NCI-H748 (cell line): ENCODE results near the gene LZTS2.

Experiments
- DNase-seq: peaks from one replicate; lab custom pipeline; 2025; ENCODE audit not compliant: unreplicated experiment; lab: John Stamatoyannopoulos, UW

The LZTS2 gene

DNA sequence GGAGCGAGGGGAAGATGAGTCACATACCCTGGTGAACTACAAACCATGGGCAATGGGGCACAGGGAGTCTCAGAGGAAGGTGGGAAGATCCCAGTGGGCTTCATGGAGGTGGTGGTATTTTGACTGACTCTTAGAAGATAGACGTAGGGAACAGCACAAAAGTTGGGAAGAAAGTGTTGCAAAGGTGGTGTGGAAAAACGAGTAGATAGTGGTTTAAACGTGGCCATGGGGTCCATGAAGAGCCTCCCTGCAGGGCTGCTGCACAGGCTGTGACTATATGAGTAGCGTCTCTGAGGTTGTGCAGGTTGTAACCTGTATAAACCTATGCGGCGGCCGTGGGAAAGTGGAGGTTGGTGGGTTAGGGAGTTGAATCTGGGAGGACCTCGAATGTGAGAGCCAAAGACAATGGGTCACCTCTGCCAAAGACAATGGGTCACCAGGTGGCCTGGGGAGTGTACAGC is 13.8 kb downstream of the LZTS2 start:
- DNase-seq: no peak

DNA sequence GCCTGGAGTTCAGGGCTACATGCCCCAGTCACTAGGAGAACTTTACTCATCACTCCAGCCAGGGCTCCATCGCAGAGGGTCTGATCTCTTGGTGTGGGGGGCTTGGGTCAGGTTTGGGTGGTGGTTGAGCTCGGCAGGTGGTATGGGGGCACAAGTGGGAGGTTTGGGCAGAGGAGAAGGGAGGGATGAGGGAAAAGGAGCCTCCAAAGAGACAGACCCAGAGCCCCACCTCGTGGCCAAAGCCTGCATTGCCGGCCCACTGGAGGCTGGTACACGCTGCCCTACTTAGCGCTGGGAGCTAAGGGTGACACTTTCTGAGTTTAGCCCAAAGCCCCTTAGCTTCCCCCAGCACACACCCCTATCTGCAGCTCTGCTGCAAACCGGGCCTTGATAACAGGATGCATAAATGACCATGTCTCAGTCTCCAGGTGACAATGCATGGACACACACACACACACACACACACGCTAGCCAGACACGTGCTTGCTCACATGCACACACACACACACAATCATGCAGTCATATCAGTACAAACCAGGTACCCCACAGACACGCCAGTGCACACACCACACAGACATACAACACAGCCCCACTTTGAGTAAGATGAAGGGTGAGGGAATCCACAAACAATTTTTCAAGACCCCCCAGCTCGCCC is 14.7 kb downstream of the LZTS2 start:
- peak; percentile 39 for DNase-seq

DNA sequence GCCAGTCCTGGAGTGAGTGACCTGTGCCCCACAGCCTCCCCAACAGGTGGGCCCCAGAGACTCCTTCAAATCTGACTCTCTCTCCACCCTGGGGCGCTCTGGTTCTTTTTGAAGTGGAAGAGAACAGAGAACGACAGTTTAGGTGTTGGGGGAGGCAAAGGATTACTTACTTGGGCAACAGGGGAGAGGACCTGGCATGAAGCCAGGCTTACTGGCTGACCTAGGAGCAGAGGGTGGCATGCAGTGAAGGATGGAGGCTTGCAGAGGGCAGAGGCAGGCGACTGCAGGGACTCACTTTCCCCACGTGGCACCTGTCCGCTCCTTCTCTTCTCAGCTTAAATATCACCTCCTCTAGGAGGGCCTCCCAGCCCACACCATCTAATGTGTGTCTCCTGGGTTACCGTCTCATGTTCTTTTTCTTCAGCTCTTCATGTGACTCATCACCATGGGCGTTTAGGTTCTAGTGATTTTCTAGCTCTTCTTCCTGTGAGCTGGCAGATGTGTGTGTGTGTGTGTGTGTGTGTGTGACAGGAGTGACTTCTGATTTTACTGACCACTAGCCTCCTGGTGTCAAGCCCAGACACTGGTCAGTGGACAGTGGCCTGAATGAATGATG is 15.5 kb downstream of the LZTS2 start:
- DNase-seq: no peak

DNA sequence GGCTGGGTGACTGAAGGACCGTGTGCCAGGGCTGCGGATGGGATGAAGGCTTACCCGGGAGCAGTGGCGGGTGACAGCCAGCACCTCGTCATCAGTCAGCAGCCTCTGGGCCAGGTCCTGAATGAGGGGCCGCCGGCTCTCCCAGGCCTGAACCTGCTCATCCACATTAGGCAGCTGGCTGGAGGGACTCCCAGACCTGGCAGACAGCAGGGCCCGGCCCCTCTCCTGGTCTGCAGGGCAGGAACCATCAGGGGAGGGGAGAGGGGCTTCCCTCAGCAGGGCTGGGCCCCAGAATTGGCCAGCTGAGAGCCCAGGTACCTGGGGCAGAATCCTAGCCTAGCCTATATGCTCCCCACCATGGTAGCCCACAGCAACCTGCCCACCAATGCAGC is 16.0 kb downstream of the LZTS2 start:
- DNase-seq: no peak

DNA sequence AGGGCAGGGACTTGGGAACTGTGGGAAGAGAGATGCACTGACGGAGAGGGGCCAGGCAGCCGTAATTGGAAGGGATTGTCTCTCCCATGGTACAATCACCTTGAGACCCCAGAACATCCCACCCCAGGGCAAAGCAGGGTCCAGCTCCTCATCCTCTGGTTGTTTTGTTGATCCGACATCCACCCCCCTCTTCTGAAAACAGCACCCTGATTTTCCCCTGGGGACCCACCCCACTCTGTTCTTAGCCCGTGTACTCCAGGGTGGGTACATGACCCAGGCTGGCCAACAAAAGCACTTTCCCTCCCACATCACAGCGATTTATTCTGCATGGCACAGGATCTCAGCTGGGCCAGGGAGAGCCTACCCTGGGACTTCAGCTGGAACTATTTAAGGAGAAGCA is 17.2 kb downstream of the LZTS2 start:
- DNase-seq: no peak

DNA sequence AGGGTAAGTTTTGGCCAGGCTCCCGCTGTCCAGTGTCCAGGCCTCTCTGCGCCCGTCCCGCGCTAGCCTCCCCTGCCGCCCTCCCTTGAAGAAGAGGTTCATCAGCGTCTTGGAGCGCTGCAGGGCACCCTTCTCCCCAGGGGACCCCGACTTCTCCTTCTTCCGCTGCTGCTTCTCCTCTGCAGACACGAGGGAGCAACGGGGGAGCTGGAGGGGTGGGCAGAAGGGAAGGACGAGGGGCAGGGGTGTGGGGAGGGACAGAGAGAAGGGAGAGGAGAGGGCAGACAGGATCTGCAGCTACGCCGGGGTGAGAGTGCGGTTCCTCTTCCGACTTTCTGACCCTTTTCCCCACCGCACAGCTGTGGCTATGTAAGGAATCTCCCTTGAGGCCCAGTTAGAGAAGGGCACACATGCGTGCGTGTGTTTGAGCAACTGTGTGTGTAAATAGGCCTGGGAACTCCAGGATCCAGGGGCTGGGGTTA is 18.6 kb downstream of the LZTS2 start:
- no peak for DNase-seq

DNA sequence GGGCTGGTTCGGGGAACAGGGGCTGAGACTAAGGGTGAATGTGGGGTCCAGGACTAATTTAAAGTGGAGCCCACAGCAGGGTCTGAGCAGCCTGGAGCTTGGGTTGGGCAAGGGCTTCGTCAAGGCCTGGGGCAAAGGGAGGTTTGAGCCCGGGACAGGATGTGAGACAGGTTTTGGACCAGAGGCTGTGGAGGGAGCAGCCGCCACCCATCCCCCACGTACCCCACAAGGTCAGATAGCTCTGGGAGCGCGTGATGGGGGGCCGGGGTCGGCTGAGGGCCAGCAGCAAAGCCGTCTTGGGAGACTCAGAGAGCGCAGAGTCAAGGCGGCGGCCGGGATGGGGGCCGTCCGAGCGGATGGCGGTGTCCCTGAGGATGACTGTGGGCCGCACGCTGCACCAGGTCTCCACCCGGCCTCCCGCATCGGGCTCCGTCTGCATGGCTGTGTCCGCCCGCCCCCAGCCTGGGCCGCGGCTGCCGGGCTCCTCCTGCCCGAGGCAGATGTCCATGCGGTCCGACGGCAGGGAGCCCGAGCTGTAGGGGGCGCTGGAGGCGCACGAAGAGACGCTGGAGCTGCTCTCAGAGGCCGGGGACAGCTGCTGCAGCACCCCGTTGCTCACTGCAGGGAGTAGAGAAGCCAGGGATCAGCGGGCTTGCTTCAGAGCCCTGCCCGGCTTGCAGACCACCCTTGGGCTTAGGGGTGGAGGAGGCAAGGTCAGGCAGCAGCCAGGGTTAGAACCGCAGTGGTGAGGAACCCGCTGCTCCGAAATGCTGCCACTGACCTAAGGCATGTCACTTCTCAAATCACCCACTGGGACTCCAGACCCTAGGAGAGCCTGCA is 19.2 kb downstream of the LZTS2 start:
- peak; percentile 75 for DNase-seq

DNA sequence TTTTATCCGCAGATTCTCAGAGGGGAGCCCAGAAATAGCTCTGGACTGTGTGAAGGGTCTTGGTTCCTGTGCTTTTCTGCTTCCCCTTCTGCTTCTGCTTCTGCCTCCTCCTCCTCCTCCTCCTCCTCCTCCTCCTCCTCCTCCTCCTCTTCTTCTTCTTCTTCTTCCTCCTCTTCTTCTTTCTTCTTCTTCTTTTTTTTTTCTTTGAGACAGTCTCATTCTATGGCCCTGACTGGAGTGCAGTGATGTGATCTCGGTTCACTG is 19.8 kb downstream of the LZTS2 start:
- DNase-seq: no peak

DNA sequence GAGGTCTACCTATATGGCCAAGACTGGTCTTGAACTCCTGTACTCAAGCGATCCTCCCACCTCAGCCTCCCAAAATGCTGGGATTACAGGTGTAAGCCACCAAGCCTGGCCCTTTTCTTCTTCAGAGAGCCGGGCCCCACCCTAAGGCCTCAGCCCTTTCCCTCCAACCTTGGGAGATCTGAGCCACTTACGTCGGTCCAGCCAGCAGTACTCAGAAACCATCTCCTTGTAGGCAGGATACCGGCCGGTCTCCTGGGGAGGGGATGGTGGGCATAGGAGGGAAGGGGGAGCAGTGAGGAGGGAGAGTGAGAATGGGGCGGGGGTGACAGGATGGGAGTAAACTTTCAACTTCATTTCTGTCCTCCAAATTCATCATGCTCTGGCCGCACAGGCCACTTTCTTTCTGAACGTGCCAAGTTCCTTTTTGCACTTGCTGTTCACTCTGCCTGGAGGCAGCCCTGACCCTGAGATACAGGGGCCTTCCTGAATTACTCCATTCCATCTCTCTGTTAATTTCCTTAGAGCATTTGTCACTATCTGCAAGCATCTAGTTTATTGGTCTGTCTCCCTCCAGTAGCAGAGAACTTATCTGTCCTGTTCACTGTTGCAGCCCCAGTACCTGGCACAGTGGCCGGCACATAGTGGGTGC is 20.9 kb downstream of the LZTS2 start:
- DNase-seq: no peak

DNA sequence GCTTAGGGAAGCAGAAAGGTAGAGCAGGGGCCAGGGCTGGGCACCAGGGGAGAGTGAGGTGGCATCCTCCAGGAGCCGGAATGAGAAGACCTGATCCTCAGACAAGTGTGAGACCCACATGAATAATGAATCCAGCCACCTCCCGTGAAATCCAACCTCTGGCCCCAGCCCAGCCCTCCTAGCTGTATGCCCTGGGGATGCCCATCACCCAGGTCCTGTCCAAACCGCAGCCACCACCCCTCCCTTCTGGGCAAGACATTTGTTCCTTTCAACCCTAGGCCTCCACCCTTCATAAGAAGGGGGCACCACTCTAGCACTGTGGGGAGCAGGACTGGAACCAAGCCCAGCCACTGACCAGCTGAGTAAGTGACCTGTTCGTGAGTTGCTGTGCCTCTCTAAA is 21.6 kb downstream of the LZTS2 start:
- no peak for DNase-seq

DNA sequence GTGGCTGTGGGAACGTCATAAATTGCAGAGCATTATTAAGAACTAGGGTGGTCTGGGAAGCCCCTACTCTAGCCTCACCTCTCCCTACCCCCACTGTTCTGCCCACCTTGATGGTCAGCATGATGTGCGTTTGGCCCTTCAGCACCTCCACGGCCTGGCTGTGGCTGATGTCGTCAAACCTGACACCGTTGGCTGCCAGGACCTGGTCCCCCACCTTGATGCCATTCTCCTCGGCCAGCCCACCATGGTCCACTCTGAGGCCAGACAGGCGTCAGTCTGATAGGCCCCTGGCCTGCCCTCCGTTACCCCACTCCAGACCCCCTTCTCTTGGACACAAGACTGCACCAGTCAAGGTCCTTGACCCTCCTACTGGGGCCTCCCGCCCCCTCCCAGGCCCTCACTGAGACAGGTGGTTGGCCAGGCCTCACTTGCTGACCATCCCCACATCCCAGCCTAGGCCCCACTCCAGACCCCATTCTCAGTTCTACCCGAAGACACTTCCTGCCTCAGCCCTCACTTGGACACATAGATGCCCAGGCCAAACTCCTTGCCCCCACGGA is 22.2 kb downstream of the LZTS2 start:
- DNase-seq: no peak

DNA sequence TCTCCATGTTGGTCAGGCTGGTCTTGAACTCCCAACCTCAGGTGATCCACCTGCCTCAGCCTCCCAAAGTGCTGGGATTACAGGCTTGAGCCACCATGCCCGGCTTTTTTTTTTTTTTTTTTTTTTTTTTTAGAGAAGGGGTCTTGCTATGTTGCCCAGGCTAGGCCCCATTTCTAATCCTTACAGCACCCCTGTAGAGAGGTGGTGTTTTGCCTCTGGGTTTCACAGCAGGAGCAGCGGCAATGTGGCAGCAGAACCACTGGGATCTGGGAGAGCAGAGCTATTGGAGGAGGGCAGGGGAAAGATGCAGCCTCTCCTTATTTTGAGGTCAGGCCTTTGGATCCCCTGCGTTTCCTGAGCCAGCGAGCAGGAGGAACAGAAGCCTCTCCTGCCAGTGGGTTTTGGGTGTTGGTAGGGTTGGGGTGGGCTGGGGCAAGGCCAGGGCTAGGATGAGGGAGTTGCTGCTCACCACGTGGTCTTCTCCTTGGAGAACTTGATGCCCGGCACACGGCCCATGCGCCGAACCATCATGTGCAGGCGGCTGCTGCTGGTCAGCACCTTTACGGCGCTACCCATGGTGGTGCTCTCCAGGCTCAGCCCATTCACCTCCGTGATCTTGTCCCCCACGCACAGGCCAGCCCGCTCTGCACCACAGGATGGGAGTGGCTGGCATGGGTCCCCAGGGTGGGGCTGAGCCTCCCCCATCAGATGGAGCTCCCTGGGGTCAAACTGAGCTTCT is 23.5 kb downstream of the LZTS2 start:
- no peak for DNase-seq

DNA sequence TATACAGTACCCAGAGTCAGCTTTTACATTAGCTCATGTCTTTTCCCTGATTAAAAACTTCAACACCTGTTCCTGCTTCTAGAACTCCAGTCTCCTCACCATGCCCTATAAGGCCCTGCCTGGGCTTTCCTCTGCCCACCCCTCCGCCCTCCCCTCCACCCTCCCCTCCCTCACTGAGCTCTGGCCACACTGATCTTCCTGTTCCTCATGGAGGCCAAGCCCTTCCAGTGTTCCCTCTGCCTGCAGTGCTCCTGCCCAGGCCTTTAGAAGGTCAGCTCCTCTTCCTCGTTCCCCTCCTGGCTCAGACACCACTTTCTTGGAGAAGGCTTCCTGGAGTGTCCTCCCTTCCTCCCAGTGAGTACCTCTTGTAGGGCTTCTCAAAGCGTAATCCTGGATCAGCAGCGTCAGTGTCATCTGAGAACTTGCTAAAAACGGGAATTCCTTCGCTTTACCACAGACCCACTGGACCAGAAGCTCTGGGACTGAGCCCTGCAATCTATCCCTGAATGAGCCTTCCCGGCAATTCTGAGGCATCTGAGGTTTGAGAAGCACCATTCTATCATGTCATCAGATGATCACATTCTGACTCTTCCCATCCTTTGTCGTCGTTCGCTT is 27.6 kb downstream of the LZTS2 start:
- no peak for DNase-seq

DNA sequence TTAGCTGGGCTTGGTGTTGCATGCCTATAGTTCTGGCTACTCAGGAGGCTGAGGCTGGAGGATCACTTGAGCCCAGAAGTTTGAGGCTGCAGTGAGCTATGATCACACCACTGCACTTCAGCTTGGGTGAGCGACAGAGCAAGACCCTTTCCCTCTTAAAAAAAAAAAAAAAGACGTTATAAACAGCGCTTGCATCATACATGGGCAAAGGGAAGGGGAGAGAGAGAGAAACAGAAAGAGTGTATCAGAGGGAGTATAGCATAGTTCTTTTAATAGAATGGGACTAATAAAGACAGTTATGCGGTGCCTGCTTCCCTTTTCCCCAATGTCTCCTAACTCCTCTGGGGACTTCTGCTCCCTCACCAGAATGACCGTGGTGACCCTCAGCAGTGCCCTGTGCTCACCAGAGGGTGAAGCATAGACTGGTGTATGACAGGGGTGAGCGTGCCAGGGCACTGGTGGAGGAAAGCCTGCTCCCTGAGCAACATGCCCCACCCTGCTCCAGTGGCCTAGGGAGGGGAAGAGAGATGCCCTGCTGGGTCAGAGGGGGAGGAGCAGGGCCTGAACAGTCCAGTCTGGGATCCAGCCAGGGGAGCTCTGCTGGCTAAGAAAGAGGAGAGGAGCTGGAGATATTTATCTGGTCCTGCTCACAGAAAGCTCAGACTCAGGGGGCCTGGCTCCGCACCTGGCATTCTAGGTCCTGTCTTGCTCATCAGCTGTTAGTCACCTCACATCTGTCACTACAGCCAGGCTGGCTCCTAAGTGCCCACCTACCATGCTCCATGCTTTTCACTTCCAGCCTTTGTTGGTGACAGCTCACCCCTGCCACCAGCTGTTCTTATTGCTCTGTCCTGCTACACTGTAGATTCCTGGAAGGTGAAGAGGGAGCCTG is 29.1 kb downstream of the LZTS2 start:
- no peak for DNase-seq

DNA sequence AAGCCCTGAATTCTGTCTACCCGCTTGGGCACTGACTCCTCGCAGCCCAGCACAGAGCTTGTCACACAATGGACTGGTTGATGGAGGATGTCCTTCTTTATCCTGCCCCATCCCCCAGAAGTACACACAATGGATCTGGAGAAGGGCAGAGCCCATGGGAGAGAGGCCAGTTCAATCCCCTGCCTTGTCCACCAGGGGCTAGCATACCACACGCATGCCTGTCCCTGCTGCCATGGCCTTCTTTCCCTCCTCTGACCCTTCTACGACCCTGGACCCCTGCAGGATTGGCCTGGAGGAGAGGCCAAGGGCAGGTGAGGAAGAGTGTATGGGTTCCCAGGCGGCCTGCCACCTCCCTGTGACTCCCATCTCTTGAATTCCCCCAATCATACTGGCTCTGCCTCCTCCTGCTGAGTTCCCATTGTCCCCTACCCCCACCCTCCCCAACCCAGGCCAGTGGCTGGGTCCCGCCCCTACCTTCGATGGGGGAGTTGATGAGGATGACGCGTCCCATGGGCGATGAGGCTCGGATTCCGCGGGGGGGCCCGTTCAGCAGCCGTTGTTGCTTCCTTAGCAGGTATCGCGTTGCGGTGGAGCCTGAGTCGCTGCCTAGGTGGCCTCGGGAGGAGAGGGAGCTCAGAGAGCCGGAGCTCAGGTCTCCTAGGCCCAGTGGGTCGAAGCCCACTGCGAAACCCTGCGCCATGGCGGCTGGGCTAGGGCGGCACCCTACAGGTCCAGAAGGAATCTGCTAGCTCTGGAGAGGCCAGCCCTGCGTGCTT is 30.1 kb downstream of the LZTS2 start:
- no peak for DNase-seq

DNA sequence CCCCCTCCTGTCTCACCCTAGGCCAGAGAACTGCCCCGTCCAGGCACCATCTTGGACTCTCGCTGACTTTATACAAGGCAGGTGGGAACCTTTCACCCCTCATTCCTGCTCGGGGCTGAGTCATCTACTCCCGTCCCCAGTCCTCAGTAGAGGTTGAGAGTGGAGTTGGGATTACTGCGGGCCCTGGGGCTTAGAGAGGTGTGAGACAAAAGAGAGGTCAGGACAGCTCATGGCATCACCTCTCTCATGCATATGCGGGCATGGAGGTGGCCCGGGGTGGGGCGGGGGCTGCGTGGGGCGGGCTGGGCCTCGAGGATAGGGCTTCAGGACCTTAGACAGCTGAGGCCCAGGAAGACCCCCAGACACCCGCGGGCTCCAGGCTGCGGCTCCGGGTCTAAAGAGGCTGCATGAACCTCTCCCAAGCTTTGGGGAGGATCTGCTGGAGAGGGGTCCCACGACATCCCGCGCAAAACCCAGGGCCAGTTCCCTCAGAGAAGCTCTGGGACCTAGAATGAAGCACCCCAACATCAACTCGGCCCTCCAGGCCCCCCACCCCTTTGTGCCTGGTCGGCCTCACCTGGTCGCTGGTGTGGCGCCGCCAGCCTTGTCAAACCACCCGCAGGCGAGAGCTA is 31.0 kb downstream of the LZTS2 start:
- DNase-seq: no peak

DNA sequence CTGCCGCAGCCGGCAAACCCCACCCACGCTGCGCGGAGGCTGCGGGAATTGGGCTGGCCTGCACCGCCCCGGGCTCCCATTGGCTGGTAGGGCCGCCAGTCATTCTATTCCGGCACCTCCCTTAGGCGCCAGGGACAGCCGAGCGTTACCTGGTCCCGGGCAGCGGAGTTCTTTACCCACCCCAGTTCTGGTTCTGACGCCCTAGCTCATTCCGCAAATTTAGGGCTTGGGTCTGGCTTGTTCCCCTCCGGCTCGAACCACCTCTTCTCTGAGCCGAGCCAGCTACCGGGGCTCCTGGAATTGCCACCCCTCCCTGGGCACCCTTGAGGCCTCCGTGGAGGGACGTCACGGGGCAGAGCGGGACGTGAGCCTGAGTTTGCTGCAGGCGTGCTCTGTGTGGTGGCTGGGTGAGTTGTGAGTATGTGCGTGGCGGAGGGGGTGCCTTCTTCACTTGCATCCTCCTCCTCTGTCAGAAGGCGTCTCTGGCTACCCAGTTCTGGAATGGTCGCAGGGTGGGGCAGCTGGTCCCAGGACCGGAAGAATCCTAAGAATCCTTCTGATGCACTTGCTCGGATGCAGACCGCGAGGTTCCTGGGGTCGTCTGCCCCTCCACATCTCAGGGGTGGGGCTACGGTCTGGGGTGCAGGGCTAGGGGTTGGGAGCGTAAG is 31.7 kb downstream of the LZTS2 start, which contains the start of the genes PDZD7 and SFXN3:
Gene PDZD7, minus strand, starts transcription at position 2 of the 668 bp plus-strand sequence. CDS start 910 bp downstream, outside the sequence.
Gene SFXN3, plus strand, starts transcription at position 107 of the 668 bp plus-strand sequence. CDS start 3,461 bp downstream, outside the sequence.
- peak; percentile 88 for DNase-seq
